Retina (tissue), 1 donor: Measurements from ENCODE around the gene TMPRSS7.
A peak's percentile ranks its signal among the peaks of the same experiment; 100 is the strongest.
"Not testable (repeated sequence)": the region's sequence is repeated elsewhere in the genome, so short reads cannot be mapped to it uniquely, and the experiment has no call there.

Experiments used
- DNase-seq: peaks from one replicate; pipeline ENCODE4 v3.0.0-alpha.2; 2016

The TMPRSS7 gene

GRCh38 chr3:112012205-112012992 lies 22.1 kb upstream of the TMPRSS7 start:
- no peak for DNase-seq

- DNase-seq = peak; percentile 80
Observed at GRCh38 chr3:112013058-112013783, 21.3 kb upstream of the TMPRSS7 start.

- no peak for DNase-seq
Observed at GRCh38 chr3:112013784-112014143, 20.8 kb upstream of the TMPRSS7 start.

GRCh38 chr3:112017091-112017490 lies 17.4 kb upstream of the TMPRSS7 start:
- no peak for DNase-seq

- DNase-seq = no peak
Observed at GRCh38 chr3:112018712-112019111, 15.8 kb upstream of the TMPRSS7 start.

GRCh38 chr3:112019716-112020115 lies 14.8 kb upstream of the TMPRSS7 start:
- DNase-seq = no peak

GRCh38 chr3:112020674-112021085 lies 13.9 kb upstream of the TMPRSS7 start:
- peak; percentile 54 for DNase-seq

GRCh38 chr3:112027142-112027541 lies 7.4 kb upstream of the TMPRSS7 start:
- no peak for DNase-seq

GRCh38 chr3:112027826-112028225 lies 6.7 kb upstream of the TMPRSS7 start:
- DNase-seq = no peak

GRCh38 chr3:112030901-112031300 lies 3.6 kb upstream of the TMPRSS7 start:
- no peak for DNase-seq

GRCh38 chr3:112032098-112032731 lies 2.3 kb upstream of the TMPRSS7 start:
- DNase-seq = no peak

GRCh38 chr3:112035241-112035640 lies 705 bp downstream of the TMPRSS7 start:
- no peak for DNase-seq

- DNase-seq = not testable (repeated sequence)
Observed at GRCh38 chr3:112037194-112037593, 2.7 kb downstream of the TMPRSS7 start.

GRCh38 chr3:112038863-112039262 lies 4.3 kb downstream of the TMPRSS7 start:
- DNase-seq = no peak

- no peak for DNase-seq
Observed at GRCh38 chr3:112041321-112041720, 6.8 kb downstream of the TMPRSS7 start.

- DNase-seq = no peak
Observed at GRCh38 chr3:112042842-112043280, 8.3 kb downstream of the TMPRSS7 start.

GRCh38 chr3:112043621-112044201 lies 9.2 kb downstream of the TMPRSS7 start:
- DNase-seq = peak; percentile 69

GRCh38 chr3:112046599-112046998 lies 12.1 kb downstream of the TMPRSS7 start:
- no peak for DNase-seq

- DNase-seq = no peak
Observed at GRCh38 chr3:112047264-112047663, 12.7 kb downstream of the TMPRSS7 start.

GRCh38 chr3:112048911-112049310 lies 14.4 kb downstream of the TMPRSS7 start:
- DNase-seq = no peak

- no peak for DNase-seq
Observed at GRCh38 chr3:112053229-112053628, 18.7 kb downstream of the TMPRSS7 start.

GRCh38 chr3:112056451-112056929 lies 22.0 kb downstream of the TMPRSS7 start:
- DNase-seq = no peak

- DNase-seq = no peak
Observed at GRCh38 chr3:112059497-112059896, 25.0 kb downstream of the TMPRSS7 start.
